Inflammatory macrophage treated with lipopolysaccharide for 4 hours (primary cell): ENCODE data around the gene UGT2B15.
"Not testable (repeated sequence)": the region's sequence is repeated elsewhere in the genome, so short reads cannot be mapped to it uniquely, and the experiment has no call there.

Experiments
- DNase-seq: peaks from one replicate; pipeline ENCODE4 v3.0.0-alpha.2; 2020

The UGT2B15 gene

DNA sequence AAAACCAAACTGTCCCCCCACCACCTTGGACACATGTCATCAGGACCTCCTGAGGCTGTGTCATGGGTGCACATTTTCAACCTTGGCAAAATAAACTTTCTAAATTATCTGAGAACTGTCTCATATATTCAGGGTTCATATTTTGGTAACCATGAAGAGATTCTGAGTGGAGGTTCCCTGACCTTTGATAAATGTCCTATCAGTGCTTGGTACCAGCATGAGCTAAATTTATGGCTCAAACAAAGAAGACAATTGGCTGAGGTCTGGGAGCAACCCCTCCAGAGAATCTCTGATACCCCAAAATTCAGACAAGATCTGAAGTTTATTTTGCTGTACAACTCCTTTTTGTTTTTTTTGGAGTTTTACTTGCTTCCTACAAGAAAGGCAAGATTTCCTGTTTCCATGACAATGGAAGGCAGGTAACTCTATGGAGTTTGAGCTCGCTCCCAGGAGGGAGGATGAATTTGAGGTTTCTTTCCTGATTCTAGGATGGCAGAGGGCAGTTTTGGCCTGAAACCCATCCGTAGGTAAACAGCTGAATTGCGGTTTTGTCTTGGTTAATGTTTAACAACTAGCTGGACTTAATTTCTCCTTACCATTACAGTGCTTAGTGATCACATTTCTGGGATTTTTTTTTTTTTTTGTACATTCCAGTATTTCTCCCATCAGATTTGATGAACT is 14.5 kb downstream of the UGT2B15 start:
- DNase-seq: no peak

DNA sequence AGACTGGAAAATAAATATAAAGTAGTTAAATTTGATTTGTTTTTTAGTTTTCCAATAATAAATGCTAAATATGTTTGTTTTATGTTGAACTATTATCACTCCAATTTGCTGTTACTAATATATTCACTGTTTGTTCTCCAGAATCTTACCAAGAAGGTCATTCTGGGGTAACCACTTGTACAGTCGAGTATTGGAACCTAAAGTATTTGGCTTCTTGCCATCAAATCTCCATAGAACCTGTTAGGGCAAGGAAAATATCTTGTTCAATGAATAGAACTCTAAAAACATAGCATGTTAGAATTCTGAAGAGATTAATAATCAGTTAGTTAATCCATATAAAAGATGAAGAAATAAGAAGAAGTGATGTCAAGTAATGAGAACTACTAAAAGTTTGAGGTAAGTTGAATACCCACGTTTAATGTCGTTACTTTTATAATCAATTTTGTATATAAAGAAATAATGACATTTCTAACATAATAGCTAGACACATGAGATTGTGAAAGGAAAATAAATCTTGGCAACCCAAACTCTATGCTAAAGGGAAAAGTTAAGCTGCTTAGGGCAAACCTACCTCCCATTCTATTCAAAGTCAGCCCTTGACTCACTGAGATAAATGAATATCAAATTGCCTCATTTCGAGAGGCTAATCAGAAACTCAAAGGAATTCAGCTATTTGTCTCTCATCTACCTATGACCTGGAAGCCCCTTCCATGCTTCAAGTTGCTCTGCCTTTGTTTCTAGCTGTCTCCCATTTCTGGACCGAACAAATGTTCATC is 15.3 kb downstream of the UGT2B15 start:
- DNase-seq: no peak

DNA sequence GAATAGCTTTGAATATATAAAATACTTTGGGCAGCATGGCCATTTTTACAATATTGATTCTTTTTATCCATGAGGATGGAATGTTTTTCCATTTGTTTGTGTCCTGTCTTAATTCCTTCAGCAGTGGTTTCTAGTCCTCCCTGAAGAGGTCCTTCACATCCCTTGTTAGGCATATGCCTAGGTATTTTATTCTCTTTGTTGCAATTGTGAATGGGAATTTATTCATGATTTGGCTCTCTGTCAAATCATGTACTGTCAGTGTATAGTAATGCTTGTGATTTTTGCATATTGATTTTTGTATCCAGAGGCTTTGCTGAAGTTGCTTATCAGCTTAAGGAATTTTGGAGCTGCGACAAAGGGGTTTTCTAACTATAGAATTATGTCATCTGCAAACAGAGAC is 18.5 kb downstream of the UGT2B15 start:
- no peak for DNase-seq

DNA sequence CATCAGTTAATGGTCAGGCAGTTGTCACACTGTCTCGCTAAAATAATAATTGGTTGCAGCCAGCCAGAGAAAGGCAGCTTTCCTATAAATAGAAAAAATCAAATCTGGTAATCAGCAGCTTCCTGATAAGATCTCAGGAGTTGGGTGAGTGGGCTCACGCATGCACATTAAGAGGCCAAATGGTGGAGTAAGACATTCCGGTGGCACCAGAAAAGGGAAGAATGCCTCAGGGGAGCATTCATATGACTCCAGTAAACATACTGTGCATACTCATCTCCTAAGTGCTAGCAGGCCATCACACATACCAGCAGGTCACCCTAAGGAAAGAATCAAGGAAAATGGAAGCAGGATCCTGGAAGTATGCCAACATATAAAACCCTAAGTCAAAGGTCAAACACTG is 40.1 kb downstream of the UGT2B15 start:
- DNase-seq: no peak

DNA sequence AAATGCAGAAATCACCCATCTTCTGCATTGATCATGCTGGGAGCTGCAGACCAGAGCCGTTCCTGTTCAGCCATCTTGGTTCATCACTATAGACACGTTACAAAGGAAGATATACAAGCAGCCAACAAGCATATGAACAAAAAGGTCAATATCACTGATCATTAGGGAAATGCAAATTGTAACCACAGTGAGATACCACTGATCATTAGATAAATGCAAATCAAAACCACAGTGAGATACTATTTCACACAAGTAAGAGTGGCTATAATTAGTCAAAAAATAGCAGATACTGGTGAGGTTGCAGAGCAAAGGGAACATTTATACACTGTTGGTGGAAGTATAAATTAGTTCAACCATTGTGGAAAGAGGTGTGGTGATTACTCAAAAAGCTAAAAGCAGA is 47.7 kb downstream of the UGT2B15 start:
- not testable (repeated sequence) for DNase-seq

DNA sequence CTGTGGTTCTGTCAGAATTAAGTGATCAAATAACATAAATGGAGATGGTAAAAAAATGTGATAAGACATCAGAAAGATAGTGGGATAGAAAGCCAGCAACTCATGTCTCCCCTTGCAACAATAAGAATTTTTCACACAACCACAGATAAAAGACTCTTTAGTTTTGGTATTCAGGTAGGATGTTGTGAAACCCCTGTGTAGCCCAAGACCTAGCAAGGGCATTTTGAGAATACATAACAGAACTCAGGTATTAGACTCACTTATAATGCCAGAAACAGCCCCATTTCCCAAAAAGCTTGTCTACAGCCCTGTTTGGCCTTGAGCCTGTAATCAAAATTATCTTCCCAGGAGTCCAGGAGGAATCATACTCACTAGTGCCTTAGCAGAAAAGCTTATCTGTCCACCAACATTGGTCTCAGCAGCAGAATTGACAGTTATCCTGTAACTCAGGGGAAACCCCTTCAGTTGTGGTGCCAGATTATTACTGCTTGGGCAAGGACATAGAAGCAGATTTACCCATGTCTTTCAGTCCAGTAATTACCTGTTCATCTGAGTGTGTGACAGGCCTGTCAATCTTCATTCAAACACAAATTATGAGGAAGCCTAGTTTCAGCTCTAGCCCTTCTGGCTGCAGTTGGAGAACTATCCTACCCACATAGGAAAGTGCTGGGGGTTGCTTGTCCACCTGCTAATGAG is 53.3 kb downstream of the UGT2B15 start:
- DNase-seq: no peak

DNA sequence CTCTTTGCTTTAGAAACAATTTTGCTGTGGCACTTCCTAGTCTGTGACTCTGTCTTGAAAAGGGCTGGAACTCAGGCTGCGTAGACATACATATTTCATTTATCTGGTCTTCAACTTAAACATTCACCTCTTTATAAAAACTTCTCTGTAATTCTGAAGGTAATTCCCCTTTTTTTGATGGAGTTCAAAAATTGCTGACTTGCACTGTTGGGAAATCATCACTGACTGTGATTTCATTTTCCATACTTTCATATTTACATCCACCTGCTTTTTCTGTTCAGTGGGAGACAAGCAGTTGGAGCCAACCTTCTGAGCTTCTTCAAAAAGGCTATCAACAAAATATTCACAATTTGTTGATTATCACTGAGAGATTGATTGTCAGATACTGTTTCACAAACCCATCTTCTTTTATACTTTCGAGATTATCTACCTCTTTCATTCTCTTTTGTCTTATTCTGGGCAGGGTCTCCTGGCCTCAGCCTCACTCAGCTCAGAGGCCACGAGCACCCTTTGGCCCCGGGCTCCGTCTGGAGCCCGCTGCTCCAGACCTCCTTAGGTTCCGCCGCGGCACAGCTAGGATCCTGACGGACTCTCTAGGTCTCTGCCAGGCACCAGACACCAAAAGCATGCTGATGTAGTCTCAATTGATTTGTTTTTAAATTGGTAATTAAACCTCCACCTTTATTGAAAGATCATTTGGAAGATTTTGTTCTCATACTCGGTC is 54.6 kb downstream of the UGT2B15 start:
- no peak for DNase-seq

DNA sequence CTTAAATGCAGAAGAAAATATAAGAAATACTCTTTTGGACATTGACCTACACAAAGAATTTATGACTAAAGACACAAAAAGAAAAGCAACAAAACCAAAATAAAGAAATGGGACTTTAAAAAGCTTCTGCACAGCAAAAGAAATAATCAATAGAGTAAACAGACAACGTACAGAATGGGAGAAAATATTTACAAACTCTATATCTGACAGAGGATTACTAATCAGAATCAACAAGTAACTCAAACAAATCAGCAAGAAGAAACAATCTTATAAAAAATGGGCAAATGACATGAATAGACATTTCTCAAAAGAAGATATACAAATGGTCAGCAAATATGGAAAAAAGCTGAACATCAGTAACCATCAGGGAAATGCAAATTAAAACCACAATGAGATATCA is 56.7 kb downstream of the UGT2B15 start:
- no peak for DNase-seq

DNA sequence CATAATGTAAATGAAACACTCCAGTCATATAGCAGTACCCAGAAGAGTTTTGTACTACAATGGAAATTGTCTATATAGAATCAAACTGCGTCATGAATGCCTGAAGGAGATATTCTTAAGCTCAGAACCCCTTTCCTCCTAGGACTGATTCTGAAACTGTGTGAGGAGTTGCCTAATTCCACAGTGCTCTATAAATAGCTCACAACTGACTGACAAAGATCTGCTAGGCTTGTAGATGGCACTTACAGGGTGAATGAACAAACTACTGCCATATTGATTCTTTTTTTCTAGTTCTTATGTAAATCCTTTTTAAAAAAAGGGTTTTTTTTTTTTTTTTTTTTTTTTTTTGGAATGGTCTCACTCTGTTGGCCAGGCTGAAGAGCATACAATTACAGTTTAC is 64.2 kb downstream of the UGT2B15 start:
- DNase-seq: no peak

DNA sequence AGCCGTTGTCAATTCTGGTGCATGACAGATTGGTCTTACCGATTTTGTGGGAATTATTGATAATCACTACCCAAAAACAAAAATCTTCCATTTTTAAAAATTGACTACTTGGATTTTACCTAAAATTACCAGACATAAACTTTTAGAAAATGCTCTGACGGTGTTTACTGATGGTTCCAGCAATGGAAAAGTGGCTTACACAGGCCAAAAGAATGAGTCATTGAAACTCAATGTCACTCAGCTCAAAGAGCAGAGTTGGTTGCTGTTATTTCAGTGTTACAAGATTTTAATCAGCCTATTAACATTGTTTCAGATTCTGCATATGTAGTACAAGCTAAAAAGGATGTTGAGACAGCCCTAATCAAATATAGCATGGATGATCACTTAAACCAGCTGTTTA is 71.3 kb downstream of the UGT2B15 start:
- no peak for DNase-seq

DNA sequence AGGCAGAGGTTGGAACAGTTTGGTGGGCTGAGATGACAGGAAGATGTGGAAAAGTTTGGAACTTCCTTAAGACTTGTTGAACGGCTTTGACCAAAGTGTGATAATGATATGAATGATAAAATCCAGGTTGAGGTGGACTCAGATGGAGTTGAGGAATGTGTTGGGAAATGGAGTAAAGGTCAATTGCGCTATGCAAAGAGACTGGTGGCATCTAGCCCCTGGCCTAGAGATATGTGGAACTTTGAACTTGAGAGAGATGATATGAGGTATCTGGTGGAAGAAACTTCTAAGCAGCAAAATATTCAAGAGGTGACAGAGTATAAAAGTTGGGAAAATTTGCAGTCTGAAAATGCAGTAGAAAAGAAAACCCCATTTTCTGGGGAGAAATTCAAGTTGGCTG is 73.0 kb downstream of the UGT2B15 start:
- no peak for DNase-seq
